ENCODE data around the gene PFDN5.

Gene PFDN5

GRCh38 chr12:53295070-53295890 is at the start of gene PFDN5:
Gene PFDN5, plus strand, starts transcription at chr12:53295542. Its CDS starts 26 bp downstream, at chr12:53295568.
- peaks cover 14% of the 10 kb centered on the region; the same call in 1 of the 2 replicates for H3K36me3 ChIP-seq (ENCODE audit: insufficient read depth, low read length)
- peak within 1 kb of the TSS; percentile 85 for H3K9ac ChIP-seq (ENCODE audit: low read depth, low read length)
- H3K4me1 ChIP-seq (ENCODE audit: insufficient read depth, low read length): peaks cover 3% of the 10 kb centered on the region; the same call in 1 of the 2 replicates
- H3K9me3 ChIP-seq (ENCODE audit: control insufficient read depth, insufficient read depth, low read length): no peaks in the 10 kb centered on the region

GRCh38 chr12:53251477-53252348 is 43.6 kb upstream of the PFDN5 start:
- Histone ChIP-seq H3K4me1 (ENCODE audit: insufficient read depth, low read length) (peaks cover 10% of the 10 kb centered on the region; the same call in 1 of the 2 replicates), H3K9me3 (ENCODE audit: control insufficient read depth, insufficient read depth, low read length) (no peaks in the 10 kb centered on the region), H3K9ac (ENCODE audit: low read depth, low read length) (peak overlapping the region; percentile 72), H3K36me3 (ENCODE audit: insufficient read depth, low read length) (no peaks in the 10 kb centered on the region)

- H3K36me3 ChIP-seq (ENCODE audit: insufficient read depth, low read length): no peaks in the 10 kb centered on the region
- no peaks in the 10 kb centered on the region for H3K9me3 ChIP-seq (ENCODE audit: control insufficient read depth, insufficient read depth, low read length)
- H3K4me1 ChIP-seq (ENCODE audit: insufficient read depth, low read length): peaks cover 10% of the 10 kb centered on the region; the same call in 1 of the 2 replicates
- H3K9ac ChIP-seq (ENCODE audit: low read depth, low read length): peak overlapping the region; percentile 72
Observed at GRCh38 chr12:53252349-53252916, 42.9 kb upstream of the PFDN5 start.

GRCh38 chr12:53253298-53253697 is 42.0 kb upstream of the PFDN5 start:
- H3K9me3 ChIP-seq (ENCODE audit: control insufficient read depth, insufficient read depth, low read length): no peaks in the 10 kb centered on the region
- H3K4me1 ChIP-seq (ENCODE audit: insufficient read depth, low read length): peaks cover 10% of the 10 kb centered on the region; the same call in 1 of the 2 replicates
- no peak overlapping the region for H3K9ac ChIP-seq (ENCODE audit: low read depth, low read length)

GRCh38 chr12:53254816-53255545 is 40.4 kb upstream of the PFDN5 start:
- H3K9me3 ChIP-seq (ENCODE audit: control insufficient read depth, insufficient read depth, low read length): no peaks in the 10 kb centered on the region
- no peaks in the 10 kb centered on the region for H3K36me3 ChIP-seq (ENCODE audit: insufficient read depth, low read length)
- H3K4me1 ChIP-seq (ENCODE audit: insufficient read depth, low read length): peaks cover 10% of the 10 kb centered on the region; the same call in 1 of the 2 replicates
- H3K9ac ChIP-seq (ENCODE audit: low read depth, low read length): no peak overlapping the region

More at GRCh38 chr12:53253298-53253697, 42.0 kb upstream of the PFDN5 start:
- no peaks in the 10 kb centered on the region for H3K36me3 ChIP-seq (ENCODE audit: insufficient read depth, low read length)

GRCh38 chr12:53255996-53256395 is 39.3 kb upstream of the PFDN5 start:
- Histone ChIP-seq H3K9me3 (ENCODE audit: control insufficient read depth, insufficient read depth, low read length) (no peaks in the 10 kb centered on the region), H3K9ac (ENCODE audit: low read depth, low read length) (no peak overlapping the region), H3K36me3 (ENCODE audit: insufficient read depth, low read length) (no peaks in the 10 kb centered on the region), H3K4me1 (ENCODE audit: insufficient read depth, low read length) (peaks cover 9% of the 10 kb centered on the region; the same call in 1 of the 2 replicates)

- H3K9ac ChIP-seq (ENCODE audit: low read depth, low read length): no peak overlapping the region
- H3K36me3 ChIP-seq (ENCODE audit: insufficient read depth, low read length): no peaks in the 10 kb centered on the region
- H3K4me1 ChIP-seq (ENCODE audit: insufficient read depth, low read length): no peaks in the 10 kb centered on the region
- H3K9me3 ChIP-seq (ENCODE audit: control insufficient read depth, insufficient read depth, low read length): no peaks in the 10 kb centered on the region
Observed at GRCh38 chr12:53258541-53259539, 36.5 kb upstream of the PFDN5 start.

GRCh38 chr12:53259891-53260290 is 35.5 kb upstream of the PFDN5 start:
- no peaks in the 10 kb centered on the region for H3K36me3 ChIP-seq (ENCODE audit: insufficient read depth, low read length)
- H3K9ac ChIP-seq (ENCODE audit: low read depth, low read length): no peak overlapping the region
- no peaks in the 10 kb centered on the region for H3K4me1 ChIP-seq (ENCODE audit: insufficient read depth, low read length)
- no peaks in the 10 kb centered on the region for H3K9me3 ChIP-seq (ENCODE audit: control insufficient read depth, insufficient read depth, low read length)

GRCh38 chr12:53265783-53266182 is 29.6 kb upstream of the PFDN5 start:
- H3K9ac ChIP-seq (ENCODE audit: low read depth, low read length): no peak overlapping the region
- H3K9me3 ChIP-seq (ENCODE audit: control insufficient read depth, insufficient read depth, low read length): no peaks in the 10 kb centered on the region
- no peaks in the 10 kb centered on the region for H3K36me3 ChIP-seq (ENCODE audit: insufficient read depth, low read length)
- H3K4me1 ChIP-seq (ENCODE audit: insufficient read depth, low read length): no peaks in the 10 kb centered on the region

GRCh38 chr12:53267306-53267998 is 27.9 kb upstream of the PFDN5 start:
- Histone ChIP-seq H3K36me3 (ENCODE audit: insufficient read depth, low read length) (no peaks in the 10 kb centered on the region), H3K9ac (ENCODE audit: low read depth, low read length) (peak overlapping the region; percentile 70), H3K4me1 (ENCODE audit: insufficient read depth, low read length) (no peaks in the 10 kb centered on the region), H3K9me3 (ENCODE audit: control insufficient read depth, insufficient read depth, low read length) (no peaks in the 10 kb centered on the region)

- Histone ChIP-seq H3K9ac (ENCODE audit: low read depth, low read length) (peak within 1 kb of the TSS; percentile 70), H3K9me3 (ENCODE audit: control insufficient read depth, insufficient read depth, low read length) (no peaks in the 10 kb centered on the region), H3K36me3 (ENCODE audit: insufficient read depth, low read length) (peaks cover 2% of the 10 kb centered on the region; the same call in 1 of the 2 replicates), H3K4me1 (ENCODE audit: insufficient read depth, low read length) (no peaks in the 10 kb centered on the region)
Observed at GRCh38 chr12:53267999-53268629, 27.2 kb upstream of the PFDN5 start, which contains the start of gene ESPL1. Gene ESPL1, plus strand, starts transcription at chr12:53268299. Its CDS starts 468 bp downstream, at chr12:53268767.

All from ES-I3 (cell line).